ENCODE data around the gene MAP3K4.

The MAP3K4 gene, protein sequence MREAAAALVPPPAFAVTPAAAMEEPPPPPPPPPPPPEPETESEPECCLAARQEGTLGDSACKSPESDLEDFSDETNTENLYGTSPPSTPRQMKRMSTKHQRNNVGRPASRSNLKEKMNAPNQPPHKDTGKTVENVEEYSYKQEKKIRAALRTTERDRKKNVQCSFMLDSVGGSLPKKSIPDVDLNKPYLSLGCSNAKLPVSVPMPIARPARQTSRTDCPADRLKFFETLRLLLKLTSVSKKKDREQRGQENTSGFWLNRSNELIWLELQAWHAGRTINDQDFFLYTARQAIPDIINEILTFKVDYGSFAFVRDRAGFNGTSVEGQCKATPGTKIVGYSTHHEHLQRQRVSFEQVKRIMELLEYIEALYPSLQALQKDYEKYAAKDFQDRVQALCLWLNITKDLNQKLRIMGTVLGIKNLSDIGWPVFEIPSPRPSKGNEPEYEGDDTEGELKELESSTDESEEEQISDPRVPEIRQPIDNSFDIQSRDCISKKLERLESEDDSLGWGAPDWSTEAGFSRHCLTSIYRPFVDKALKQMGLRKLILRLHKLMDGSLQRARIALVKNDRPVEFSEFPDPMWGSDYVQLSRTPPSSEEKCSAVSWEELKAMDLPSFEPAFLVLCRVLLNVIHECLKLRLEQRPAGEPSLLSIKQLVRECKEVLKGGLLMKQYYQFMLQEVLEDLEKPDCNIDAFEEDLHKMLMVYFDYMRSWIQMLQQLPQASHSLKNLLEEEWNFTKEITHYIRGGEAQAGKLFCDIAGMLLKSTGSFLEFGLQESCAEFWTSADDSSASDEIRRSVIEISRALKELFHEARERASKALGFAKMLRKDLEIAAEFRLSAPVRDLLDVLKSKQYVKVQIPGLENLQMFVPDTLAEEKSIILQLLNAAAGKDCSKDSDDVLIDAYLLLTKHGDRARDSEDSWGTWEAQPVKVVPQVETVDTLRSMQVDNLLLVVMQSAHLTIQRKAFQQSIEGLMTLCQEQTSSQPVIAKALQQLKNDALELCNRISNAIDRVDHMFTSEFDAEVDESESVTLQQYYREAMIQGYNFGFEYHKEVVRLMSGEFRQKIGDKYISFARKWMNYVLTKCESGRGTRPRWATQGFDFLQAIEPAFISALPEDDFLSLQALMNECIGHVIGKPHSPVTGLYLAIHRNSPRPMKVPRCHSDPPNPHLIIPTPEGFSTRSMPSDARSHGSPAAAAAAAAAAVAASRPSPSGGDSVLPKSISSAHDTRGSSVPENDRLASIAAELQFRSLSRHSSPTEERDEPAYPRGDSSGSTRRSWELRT (N-terminal part only)

DNA sequence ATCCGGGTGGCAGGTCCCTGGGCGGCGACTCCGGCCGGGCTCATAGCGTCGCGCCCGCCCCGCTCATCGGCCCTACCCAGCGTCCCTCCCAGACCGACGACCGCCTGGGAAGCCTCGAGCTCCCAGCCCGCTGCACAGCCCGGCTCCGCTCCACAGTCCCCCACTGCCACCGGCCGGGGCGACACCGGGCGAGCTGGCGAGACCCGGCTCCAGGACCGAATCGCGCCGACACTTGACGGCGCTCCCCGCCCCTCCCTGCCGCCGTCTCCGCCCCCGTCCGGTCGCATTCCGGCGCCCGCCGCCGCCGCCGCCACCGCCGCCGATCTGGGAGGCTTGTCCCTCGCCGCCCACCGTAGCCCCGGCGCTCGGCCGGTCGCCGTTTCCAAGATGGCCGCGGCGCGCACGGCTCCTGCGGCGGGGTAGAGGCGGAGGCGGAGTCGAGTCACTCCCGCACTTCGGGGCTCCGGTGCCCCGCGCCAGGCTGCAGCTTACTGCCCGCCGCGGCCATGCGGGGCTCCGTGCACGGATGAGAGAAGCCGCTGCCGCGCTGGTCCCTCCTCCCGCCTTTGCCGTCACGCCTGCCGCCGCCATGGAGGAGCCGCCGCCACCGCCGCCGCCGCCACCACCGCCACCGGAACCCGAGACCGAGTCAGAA, at the start of gene MAP3K4:
Gene MAP3K4 (plus strand): TSS at position 364 of the 655 bp plus-strand sequence. CDS start 163 bp downstream, at position 527.
- DNase-seq: peak in 1 of 2 experiments; percentile 14

DNA sequence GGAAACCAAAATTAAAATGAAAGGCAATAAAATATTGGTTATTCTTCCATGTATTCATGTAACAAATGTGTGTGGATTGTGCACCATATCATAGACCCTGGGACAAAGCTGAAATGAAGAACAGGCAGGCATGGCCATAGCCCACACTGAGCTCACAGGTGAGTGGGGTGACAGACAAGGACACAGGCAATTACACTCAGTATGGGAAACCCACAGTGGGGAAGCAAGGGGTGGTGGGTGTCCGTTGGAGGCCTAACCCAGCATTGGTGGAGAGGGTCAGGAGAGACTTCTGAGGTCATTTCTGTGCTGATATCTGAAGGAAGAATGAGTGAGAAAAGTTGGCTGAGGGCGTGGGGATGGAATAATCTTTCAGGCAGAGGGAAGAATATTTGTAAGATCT, 47.6 kb upstream of the MAP3K4 start:
- no peak for DNase-seq

DNA sequence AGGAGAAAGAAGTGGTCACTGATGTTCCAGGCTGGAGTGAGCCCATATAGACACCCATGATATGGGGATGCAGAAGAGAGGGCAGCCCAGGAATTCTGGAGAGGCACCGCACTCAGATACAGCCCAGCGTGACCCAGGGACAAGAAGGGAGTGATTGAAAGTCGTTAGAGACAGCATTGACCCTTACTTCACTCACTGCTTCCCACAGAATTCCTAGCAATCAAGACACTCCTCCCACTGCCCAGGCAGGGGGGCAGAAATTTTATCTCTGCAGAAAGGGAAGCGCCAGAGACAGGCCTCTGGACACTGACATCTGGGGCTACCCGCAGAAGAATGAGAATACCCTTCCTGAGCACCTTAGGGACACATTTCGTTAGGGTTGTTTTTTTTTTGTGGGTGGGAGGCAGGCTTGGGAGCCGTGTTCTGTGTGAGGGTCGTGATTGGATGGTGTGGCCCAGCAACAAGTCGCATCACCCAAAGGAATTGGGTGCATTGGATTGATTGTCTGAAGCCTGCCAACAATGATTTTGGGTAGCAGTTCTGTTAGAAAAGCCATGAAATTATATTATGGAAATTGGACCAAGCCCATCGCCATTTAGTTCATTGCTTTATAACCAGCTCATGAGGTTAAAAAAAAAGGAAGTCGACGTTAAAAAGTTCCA, 45.9 kb upstream of the MAP3K4 start:
- no peak for DNase-seq

DNA sequence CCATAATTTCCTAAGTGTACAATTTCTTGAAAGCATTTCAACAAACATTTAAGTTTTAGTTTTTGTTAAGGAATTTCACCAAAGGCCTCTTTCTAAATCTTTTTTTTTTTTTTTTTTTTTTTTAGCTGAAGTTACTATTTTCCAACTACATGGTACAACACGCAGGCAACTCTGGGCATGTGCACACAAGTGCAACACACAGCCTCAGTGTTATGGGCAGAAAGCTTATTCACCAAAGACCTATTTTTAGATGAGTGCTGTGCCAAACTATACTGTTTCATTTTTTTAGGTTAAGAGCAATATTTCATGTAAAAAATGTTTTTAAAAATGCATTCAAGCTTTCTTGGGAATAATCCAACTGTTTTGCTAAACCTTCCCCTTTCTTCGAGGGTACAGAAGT, 42.0 kb upstream of the MAP3K4 start:
- DNase-seq: no peak

DNA sequence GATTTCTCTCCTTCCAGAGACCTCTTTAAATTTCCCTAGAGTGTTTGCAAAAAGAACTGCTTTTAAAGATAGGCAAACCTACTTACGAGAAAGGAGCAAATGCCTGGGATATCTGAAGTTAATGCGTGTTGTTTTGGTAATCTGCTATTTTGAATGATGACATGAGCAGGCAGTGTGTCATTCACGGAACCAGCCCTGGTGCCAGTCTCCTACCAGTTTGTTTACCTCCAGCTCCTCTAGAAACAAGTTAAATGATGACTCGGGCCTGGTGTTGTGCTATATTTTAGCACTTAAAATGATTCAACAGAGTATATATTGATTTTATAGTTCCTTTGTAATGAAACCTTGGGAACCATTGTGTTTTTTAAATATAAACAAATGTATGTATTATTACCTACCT, 41.1 kb upstream of the MAP3K4 start:
- DNase-seq: no peak

DNA sequence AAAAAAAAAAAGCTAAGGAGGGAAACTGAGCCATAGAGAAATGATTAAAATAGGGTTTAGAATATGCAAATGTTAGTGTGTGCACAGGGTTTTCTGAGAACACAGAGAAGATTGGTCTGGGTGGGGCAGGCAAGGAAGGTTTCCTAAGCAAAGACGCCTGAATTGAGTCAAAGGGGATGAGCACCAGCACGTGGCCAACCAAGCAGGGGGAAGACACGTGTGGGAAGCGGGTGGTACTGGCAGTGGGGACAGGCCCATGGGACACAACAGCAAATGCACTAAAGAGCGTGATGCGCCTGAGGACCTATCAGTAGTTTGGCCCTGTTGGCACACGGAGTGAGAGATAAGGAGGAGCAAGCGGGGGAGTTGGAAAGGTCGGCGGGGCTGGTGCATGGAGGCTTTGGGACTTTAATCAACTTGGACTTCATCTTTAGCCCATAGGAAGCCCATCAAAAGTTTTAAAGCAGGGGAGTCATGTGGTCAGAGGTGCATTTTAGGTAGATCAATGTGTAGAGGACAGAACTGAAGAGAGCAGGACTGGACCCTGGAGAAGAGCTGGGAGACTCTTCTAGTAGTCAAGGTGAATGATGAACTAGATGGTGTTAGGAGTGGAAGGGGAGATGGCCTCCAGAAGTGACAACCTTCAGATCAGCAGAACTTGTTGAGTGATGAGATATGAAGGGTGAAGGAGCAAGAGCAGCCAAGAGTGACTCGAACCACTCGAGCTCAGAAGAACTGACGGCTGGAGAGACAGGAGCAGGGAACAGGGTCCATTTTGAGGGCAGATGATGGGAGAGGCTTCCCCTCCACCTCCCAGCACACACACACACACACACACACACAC, 40.2 kb upstream of the MAP3K4 start:
- DNase-seq: no peak

DNA sequence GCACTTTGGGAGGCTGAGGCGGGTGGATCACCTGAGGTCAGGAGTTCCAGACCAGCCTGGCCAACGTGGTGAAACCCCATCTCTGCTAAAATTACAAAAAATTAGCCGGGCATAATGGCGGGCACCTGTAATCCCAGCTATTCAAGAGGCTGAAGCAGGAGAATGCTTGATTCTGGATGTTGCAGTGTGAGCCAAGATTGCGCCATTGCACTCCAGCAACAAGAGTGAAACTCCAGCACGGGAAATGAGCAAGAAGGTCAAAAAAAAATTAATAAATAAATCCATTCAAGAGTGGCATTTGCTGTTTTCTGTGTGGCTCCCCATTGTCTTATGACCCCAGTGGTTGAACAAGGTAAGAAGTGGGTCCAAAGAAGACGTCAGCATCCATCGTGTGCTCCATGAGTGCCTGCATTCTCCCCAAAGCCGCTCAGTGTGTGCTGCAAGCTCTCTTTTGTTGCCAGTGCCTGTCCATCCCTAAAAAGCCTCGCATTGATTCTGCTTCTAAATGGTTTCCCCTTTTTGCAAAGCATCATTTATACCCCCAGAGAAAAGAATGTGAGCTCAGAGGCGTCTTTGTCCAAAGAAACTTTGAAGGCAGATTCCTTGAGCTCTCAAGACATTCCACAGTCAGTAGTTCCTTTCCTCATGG, 38.8 kb upstream of the MAP3K4 start:
- no peak for DNase-seq

DNA sequence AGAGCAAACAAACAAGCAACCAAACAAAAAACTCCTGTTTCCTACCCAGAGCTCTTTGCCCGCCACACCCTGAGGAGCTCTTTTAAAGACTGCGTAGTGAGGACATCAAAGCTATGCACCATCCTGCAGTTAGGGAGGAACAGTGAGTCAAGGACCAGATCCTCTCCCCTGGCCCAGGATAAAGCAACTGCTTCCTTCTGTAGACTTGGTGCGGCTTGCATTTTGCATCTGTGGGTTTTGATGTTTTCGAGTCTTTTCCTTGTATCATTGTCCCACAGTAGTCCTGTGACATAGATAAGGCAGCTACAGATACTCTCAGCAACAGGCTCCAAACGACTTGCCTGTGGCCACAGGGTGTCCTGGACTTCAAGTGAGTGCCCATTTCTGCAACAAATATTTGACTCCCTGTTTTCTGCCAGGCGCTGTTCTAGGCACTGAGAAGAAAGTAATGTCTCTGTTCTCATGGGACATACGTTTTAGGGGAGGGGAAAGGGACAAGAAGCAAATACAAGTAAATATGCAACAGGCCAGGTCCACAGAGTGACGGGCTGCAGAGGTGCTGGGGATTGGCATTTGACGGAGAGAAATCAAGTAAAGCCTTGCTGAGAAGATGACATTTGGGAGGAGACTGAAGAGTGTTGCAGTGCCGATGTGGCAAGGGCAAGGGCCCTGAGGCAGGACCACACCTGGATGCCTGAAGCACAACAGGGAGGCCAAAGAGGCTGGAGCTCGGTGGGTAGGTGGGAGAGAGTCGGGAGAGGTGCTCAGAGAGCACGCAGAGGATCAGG, 35.9 kb upstream of the MAP3K4 start:
- DNase-seq: no peak

DNA sequence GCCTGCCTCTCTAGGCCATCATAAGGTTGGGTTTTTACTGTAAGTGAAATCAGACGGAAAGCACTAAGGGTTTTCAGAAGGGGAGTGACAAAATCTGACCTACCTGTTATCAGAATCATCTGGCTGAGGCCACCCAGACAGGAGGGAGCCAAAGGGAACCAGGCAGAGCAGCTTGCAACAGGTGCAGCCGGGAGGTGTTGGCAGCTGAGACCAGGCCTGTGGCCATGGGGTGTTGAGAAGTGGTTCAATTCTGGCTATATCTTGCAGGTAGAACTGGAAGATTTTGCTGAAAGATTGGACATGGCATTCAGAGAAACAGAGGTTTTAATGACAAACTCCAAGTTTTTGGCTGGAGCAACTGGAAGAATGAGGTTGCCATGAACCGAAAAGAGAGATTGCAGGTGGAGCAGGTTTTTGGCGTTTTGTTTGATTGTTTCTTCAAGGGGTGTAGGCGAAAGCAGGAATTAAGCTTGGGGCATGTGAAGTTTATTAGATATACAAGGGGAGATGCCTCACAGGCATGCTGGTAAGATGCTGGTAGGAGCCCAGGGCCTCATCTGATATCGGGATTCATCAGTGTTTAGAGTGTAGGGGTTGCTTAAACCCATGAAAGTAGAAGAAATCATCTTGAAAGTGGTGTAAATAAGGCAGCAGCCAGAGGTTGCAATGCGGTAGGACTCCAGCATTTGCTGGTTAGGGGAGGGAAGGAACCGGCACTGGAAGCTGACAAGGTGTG, 35.1 kb upstream of the MAP3K4 start:
- DNase-seq: no peak

DNA sequence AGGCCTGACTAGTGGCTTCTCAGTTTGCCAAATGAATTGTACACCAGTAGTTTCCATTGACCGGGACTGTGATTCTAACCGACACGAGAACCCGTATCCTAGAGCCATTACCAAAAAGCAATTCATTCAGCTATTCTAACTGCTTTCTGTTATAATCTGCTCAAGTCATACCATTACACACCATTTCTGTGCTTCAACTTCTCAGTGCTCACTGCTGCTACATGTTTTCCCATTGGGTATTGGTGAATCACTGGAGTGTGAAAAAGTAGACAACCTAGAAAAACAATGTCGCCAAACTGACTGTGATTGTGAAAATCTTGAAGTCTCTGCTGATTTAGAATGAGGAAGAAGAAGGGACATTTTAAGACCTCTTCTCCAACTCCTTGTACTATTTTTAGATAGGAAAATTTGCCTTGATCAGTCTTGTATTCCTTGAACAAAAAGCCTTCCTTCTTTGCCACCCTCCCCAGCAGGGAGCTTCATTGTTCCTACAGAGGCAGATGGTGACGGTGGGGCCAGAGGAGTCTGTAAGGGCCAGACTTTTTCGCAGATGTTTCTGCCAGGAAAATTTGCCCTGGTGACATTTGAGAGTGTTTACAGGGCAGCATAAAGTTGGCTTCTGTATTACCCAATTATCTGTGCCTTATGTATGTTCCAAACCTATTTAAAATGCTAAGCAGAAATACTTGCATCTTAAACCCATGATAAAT, 31.7 kb upstream of the MAP3K4 start:
- no peak for DNase-seq

DNA sequence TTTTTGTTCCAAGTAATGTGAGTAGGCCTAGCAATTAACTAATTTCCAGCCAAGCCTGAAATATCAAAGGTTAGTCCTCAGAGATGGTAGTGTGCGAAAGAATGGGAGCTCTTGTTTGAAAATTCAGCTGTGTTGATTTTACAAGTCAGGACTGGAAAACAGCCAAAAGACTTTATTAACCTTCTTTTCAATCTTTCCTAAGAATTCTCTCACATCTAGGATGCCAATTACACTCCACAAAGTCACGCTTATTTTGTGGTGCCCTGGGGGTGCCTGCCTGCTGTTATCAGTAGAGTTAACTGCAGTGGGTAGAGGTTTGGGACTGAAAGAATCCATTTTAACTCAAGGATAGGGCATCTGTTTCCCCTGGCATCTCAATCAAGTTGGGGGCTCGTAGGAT, 30.7 kb upstream of the MAP3K4 start:
- DNase-seq: no peak

DNA sequence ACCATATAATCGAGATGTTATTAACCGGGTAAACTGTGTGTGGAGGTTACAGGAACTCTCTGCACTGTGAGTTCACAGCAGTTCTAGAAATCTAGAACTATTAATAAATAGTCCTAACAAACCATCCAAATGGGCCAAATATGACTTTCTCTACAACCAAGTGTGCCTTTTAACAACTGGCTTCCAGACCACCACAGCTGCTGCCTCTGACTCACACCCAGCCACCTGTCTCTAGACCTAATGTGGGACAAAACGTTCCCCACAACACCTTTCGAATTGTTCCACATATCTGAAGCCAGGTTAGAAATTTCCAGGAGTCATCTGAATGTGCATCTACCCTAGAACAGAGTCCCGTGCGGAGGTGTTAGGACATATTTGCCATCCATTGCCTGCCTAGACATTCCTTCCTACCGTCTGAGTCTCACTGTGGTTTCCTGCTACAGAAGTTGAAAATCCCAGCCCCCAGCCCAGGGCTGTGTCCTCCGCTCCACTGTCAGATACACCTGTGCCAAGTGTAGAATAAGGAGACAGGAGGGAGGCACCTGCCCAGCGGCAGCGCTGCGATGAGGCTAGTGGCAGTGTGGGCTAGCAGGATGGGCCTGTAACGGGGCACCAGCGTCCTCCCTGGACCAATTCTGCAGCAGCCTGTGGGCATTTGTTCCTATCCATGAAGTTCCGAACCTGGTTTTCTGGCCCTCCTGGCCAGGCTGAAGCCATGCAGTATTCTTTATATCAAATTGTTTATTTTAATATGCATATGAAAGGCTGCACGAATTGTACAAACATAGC, 28.5 kb upstream of the MAP3K4 start:
- no peak for DNase-seq

DNA sequence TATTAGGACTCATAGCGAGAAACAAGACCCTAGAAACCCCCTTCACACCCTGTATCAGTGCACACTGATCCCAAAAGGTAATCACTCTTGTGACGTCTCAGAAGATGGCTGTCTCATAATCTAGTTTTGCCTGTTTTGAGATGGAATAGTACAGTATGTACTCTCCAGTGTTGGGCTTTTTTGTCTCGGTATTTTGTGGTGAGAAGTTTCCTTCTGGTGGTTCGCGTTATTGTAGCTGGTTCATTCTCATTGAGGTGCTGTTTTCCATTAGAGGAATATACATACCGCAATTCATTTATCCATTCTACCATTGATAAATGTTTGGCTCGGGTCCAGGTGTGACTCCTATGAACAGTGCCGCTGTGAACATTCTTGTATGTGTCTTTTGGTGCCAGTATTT, 27.9 kb upstream of the MAP3K4 start:
- no peak for DNase-seq

DNA sequence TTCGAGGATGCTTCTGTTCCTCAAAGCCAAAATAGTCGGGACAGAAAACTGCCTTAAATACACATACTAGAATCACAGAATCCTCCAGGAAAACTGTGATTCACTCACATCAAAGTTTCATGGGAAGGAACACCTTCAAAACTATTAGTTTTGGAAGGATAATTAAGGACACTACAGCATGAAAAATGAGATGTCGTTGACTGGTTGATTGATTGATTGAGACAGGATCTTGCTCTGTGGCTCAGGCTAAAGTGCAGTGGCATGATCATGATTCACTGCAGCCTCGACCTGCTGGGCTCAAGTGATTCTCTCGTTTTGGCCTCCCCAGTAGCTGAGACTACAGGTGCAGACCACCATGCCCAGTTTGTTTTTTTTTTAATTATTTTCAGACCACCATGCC, 25.7 kb upstream of the MAP3K4 start:
- DNase-seq: no peak

DNA sequence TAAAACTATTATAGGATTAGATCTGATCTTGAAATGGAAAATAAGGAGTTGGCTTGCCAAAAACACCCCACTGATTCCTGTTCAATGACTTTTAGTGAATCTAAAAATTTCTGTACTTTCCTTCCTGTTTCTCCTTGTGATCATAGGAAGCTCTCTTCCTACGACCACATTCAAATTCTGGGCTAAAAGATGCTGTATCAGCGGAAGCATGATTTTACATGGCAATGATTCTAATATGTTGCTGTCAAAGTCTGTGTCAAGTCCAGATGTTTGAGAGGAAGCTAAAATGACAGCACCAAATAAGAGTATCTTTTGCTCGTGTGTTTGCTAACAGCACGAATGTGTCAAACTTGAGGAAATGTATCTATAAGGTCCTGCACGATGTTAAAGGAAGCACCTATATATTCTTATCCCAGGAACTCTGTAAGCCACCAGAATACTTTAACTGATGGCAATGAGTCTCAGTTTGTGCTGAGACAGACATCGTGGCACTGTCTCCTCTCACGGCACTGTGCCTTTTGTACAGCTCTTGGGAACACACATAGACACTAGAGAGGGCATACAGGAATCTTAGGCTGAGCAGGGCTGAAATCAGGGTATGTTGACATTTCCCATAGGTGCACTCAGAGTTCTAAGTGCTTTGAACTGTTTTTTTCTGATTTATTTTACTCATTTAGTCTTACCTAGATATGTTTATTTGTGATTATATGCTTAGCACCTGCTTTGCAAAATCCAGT, 24.9 kb upstream of the MAP3K4 start:
- DNase-seq: no peak

DNA sequence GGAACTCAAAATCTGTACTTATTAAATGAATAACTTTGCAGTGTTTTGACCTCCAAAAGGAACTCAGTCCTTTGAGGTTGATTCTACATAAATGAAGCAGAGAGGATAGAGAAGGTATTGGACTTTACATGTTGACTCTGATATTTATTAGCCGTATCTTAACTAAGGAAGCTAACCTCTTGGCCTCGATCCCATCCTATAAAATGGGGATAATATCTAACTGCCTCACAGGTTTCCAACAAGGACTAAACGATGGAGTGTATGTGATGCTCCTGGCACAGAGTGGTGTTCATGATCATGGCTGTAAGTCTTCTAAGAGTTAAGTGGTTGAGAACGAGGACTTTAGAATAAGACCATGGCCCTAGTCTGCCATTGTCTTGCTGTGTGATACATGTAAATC, 24.2 kb upstream of the MAP3K4 start:
- DNase-seq: no peak

DNA sequence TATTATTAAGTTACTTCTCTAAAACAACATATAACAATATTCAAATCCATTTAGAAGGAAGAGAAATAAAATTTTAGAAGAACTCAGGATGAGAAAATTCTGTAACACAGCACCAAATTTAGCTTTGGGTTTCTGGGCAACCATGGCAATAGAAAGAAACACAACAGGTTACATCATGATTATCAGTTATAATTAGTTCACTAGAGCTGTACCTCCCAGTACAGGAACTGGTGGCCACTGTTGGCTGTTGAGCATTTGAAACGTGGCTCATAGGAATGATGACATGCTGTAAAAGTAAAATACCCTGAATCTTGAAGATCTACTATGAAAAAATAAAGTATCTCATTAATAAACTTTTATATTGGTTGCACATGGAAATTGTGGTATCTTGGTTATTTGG, 23.7 kb upstream of the MAP3K4 start:
- no peak for DNase-seq
